ENCODE data around the gene ASPDH. TPM values are rescaled to one million over a fixed set of nuclear protein-coding genes. Genes with fewer than 3 reads are reported as not detected.
A peak's percentile ranks its signal among the peaks of the same experiment; 100 is the strongest.

Gene ASPDH
- total and polyA plus RNA-seq, 4 experiments from 2014 or later: not detected

DNA sequence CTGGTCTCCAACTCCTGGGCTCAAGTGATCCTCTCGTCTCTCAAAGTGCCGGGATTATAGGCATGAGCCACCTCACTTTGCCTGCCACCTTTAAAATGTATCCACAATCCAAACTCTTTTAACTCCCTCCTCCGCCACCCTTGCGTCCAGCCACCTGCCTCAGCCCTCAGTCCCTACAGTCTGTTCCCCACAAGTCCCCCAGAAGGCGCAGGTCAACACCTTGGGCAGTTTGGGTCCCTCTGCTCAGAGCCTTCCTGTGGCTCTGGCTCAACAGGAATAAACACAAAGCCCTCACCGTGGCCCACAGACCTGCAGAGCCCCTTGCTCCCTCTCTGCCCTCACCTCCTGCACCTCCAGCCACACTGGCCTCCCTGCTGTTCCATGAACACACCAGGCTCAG, 44.9 kb downstream of the ASPDH start:
- no peaks in the 10 kb centered on the region for H3K4me1 ChIP-seq (ENCODE audit: insufficient read depth, low read length)
- H3K27ac Mint-ChIP-seq: peak overlapping the region in 2 of 7 donors; percentile 28 to 33
- CTCF ChIA-PET (ENCODE audit: partially characterized antibody): no interaction called here
- H3K4me1 Mint-ChIP-seq: no peaks in the 10 kb centered on the region
- POLR2A ChIA-PET (ENCODE audit: partially characterized antibody): no interaction called here
- H3K27me3 ChIP-seq (ENCODE audit: insufficient read depth, low read length): no peaks in the 10 kb centered on the region
- peaks cover 2 to 4% of the 10 kb centered on the region in 2 donors for H3K27me3 Mint-ChIP-seq
- no peaks in the 10 kb centered on the region for H3K36me3 ChIP-seq (ENCODE audit: insufficient read depth, low read length)
- DNase-seq: no peak
- no peak overlapping the region for H3K4me3 ChIP-seq (ENCODE audit: low read length in 2 of 2)
- H3K36me3 Mint-ChIP-seq: no peaks in the 10 kb centered on the region
- no peaks in the 10 kb centered on the region for H3K9me3 Mint-ChIP-seq
- intact Hi-C loops (cut with micrococcal nuclease): no loop called here
- no peak overlapping the region for H3K4me3 Mint-ChIP-seq
- H3K27ac ChIP-seq (ENCODE audit: low read depth, low read length): no peak overlapping the region
- no peaks in the 10 kb centered on the region for H3K9me3 ChIP-seq (ENCODE audit: control insufficient read depth in 1 of 2, low read length in 2 of 2)

DNA sequence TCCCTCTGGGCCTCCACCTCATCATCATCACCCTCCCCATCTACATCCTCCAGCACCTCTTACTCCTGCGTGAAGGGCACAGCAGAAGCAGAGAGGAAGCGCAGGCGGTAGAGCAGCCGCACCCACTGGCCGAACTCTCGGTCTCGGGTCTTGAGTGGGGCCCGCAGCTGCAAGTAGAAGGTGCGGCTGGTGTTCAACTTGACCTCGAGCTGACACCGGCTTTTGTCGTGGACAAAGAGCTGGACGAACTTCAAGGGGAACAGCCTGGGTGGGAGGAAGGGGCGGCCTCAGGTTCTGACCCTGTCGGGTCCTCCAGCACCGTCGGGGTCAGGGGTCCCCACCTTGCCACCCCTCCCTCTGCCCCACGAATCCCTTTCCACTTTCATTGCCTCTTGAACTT, 46.1 kb downstream of the ASPDH start:
- H3K4me3 Mint-ChIP-seq: no peak overlapping the region
- H3K27me3 Mint-ChIP-seq: peaks cover 4 to 5% of the 10 kb centered on the region in 2 donors
- Histone ChIP-seq H3K27ac (ENCODE audit: low read depth, low read length) (no peak overlapping the region), H3K4me3 (ENCODE audit: low read length in 2 of 2) (no peak overlapping the region), H3K9me3 (ENCODE audit: control insufficient read depth in 1 of 2, low read length in 2 of 2) (no peaks in the 10 kb centered on the region), H3K36me3 (ENCODE audit: insufficient read depth, low read length) (no peaks in the 10 kb centered on the region), H3K27me3 (ENCODE audit: insufficient read depth, low read length) (no peaks in the 10 kb centered on the region), H3K4me1 (ENCODE audit: insufficient read depth, low read length) (no peaks in the 10 kb centered on the region)
- ChIA-PET CTCF (ENCODE audit: partially characterized antibody) (no interaction called here), POLR2A (ENCODE audit: partially characterized antibody) (no interaction called here)
- intact Hi-C loops (cut with micrococcal nuclease): no loop called here
- no peaks in the 10 kb centered on the region for H3K36me3 Mint-ChIP-seq
- no peaks in the 10 kb centered on the region for H3K4me1 Mint-ChIP-seq
- no peak overlapping the region for H3K27ac Mint-ChIP-seq
- no peak for DNase-seq
- no peaks in the 10 kb centered on the region for H3K9me3 Mint-ChIP-seq

GRCh38 chr19:50466706-50467039, 47.0 kb downstream of the ASPDH start:
- CTCF ChIA-PET (ENCODE audit: partially characterized antibody): no interaction called here
- H3K4me3 ChIP-seq (ENCODE audit: low read length in 2 of 2): no peak overlapping the region
- peaks cover 4 to 5% of the 10 kb centered on the region in 2 donors for H3K27me3 Mint-ChIP-seq
- no peak overlapping the region for H3K27ac ChIP-seq (ENCODE audit: low read depth, low read length)
- H3K9me3 ChIP-seq (ENCODE audit: control insufficient read depth in 1 of 2, low read length in 2 of 2): no peaks in the 10 kb centered on the region
- no peak for DNase-seq
- H3K4me1 ChIP-seq (ENCODE audit: insufficient read depth, low read length): no peaks in the 10 kb centered on the region
- no peaks in the 10 kb centered on the region for H3K36me3 ChIP-seq (ENCODE audit: insufficient read depth, low read length)
- H3K4me3 Mint-ChIP-seq: no peak overlapping the region
- no peaks in the 10 kb centered on the region for H3K27me3 ChIP-seq (ENCODE audit: insufficient read depth, low read length)
- no peak overlapping the region for H3K27ac Mint-ChIP-seq
- H3K4me1 Mint-ChIP-seq: no peaks in the 10 kb centered on the region
- intact Hi-C loops (cut with micrococcal nuclease): no loop called here
- H3K36me3 Mint-ChIP-seq: no peaks in the 10 kb centered on the region
- POLR2A ChIA-PET (ENCODE audit: partially characterized antibody): interaction anchor here (1.1 kb wide), 1 partner anchor 109 kb away, joined by 4 read pairs; no protein-coding TSS in a partner anchor
- H3K9me3 Mint-ChIP-seq: no peaks in the 10 kb centered on the region

DNA sequence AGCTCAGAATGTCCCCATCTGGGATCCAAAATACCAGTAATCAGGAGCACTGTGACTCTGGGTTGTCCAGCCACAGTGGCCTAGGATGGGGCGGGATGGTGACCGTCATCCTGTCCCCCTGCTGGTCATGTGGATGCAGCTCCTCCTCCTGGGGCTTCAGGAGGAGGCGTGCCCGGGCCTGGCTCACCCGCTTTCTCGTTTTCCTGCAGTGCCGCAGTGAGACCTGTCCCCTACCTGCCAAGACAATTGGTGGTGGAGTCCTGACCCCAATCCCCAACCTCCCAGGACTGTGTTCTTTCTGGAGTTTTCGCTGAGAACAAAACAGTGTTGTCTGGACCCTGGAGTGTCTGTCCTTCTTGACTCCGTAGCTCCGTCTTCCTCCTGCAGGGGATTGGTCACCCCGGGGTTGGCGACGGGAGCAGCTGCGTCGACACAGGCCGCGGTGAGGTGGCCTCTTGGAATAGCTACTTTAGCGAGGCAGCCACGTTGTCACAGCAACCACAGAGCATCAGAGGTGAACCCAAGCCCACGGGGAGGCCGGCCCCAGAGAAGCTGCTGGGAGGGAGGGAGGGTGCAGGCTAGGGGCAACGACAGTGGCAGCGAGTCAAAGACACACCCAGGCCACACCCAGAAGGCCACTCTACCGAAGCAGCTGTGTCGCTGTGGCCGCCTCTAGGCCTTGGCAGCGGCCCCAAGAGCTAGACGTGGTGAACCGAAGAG, 47.6 kb downstream of the ASPDH start:
- no peak overlapping the region for H3K27ac Mint-ChIP-seq
- Histone ChIP-seq H3K27ac (ENCODE audit: low read depth, low read length) (no peak overlapping the region), H3K4me3 (ENCODE audit: low read length in 2 of 2) (no peak overlapping the region), H3K36me3 (ENCODE audit: insufficient read depth, low read length) (no peaks in the 10 kb centered on the region), H3K4me1 (ENCODE audit: insufficient read depth, low read length) (no peaks in the 10 kb centered on the region), H3K27me3 (ENCODE audit: insufficient read depth, low read length) (peaks cover 2% of the 10 kb centered on the region), H3K9me3 (ENCODE audit: control insufficient read depth in 1 of 2, low read length in 2 of 2) (no peaks in the 10 kb centered on the region)
- no peak overlapping the region for H3K4me3 Mint-ChIP-seq
- no peaks in the 10 kb centered on the region for H3K9me3 Mint-ChIP-seq
- no peaks in the 10 kb centered on the region for H3K36me3 Mint-ChIP-seq
- ChIA-PET POLR2A (ENCODE audit: partially characterized antibody) (interaction anchor here (1.1 kb wide), 1 partner anchor 109 kb away, joined by 4 read pairs; no protein-coding TSS in a partner anchor), CTCF (ENCODE audit: partially characterized antibody) (interaction anchor here (0.9 to 1.3 kb wide), 2 partner anchors 98 to 109 kb away, joined by 3 read pairs; no protein-coding TSS in a partner anchor)
- DNase-seq: no peak
- peaks cover 6 to 8% of the 10 kb centered on the region in 2 donors for H3K27me3 Mint-ChIP-seq
- intact Hi-C loops (cut with micrococcal nuclease): no loop called here
- peaks cover 3 to 4% (median 3%) of the 10 kb centered on the region in 4 donors for H3K4me1 Mint-ChIP-seq

DNA sequence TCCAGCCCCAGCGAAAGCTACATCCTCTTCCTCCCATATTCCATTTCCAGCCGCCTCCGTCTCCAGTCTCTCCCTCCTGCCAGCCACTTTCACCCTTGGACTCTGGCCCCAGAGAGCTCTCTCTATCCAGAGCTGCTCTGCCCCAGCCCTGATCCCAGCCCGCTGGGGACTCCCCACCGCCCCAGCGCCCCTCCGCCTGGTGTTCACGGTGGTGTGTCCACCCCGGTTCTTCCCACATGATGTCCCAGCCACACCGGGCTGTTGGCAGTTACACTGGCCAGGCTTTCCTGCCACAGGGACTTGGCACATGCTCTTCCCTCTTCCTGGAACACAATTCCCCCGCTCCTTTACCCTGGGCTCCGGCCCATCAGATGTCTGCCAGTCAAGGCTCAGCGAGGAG, 48.7 kb downstream of the ASPDH start:
- Histone ChIP-seq H3K9me3 (ENCODE audit: control insufficient read depth in 1 of 2, low read length in 2 of 2) (no peaks in the 10 kb centered on the region), H3K27ac (ENCODE audit: low read depth, low read length) (no peak overlapping the region), H3K36me3 (ENCODE audit: insufficient read depth, low read length) (no peaks in the 10 kb centered on the region), H3K4me3 (ENCODE audit: low read length in 2 of 2) (no peak overlapping the region), H3K4me1 (ENCODE audit: insufficient read depth, low read length) (no peaks in the 10 kb centered on the region), H3K27me3 (ENCODE audit: insufficient read depth, low read length) (peaks cover 2% of the 10 kb centered on the region)
- ChIA-PET POLR2A (ENCODE audit: partially characterized antibody) (no interaction called here), CTCF (ENCODE audit: partially characterized antibody) (interaction anchor here (1.3 kb wide), 1 partner anchor 108 kb away, joined by 3 read pairs; no protein-coding TSS in a partner anchor)
- Mint-ChIP-seq H3K4me1 (peaks cover 3 to 6% (median 4%) of the 10 kb centered on the region in 4 donors), H3K36me3 (no peaks in the 10 kb centered on the region), H3K4me3 (no peak overlapping the region), H3K27me3 (peaks cover 6 to 11% of the 10 kb centered on the region in 2 donors), H3K27ac (no peak overlapping the region), H3K9me3 (no peaks in the 10 kb centered on the region)
- intact Hi-C loops (cut with micrococcal nuclease): no loop called here
- no peak for DNase-seq

- POLR2A ChIA-PET (ENCODE audit: partially characterized antibody): no interaction called here
- H3K4me3 Mint-ChIP-seq: no peak overlapping the region
- peaks cover 2% of the 10 kb centered on the region for H3K27me3 ChIP-seq (ENCODE audit: insufficient read depth, low read length)
- no peaks in the 10 kb centered on the region for H3K4me1 ChIP-seq (ENCODE audit: insufficient read depth, low read length)
- H3K9me3 ChIP-seq (ENCODE audit: control insufficient read depth in 1 of 2, low read length in 2 of 2): no peaks in the 10 kb centered on the region
- no peak overlapping the region for H3K4me3 ChIP-seq (ENCODE audit: low read length in 2 of 2)
- peaks cover 3 to 6% (median 4%) of the 10 kb centered on the region in 4 donors for H3K4me1 Mint-ChIP-seq
- intact Hi-C loops (cut with micrococcal nuclease): no loop called here
- H3K27me3 Mint-ChIP-seq: peaks cover 6 to 10% of the 10 kb centered on the region in 2 donors
- H3K27ac Mint-ChIP-seq: no peak overlapping the region
- CTCF ChIA-PET (ENCODE audit: partially characterized antibody): interaction anchor here (0.8 kb wide), 1 partner anchor 107 kb away, joined by 4 read pairs; no protein-coding TSS in a partner anchor
- no peak for DNase-seq
- H3K9me3 Mint-ChIP-seq: no peaks in the 10 kb centered on the region
- no peak overlapping the region for H3K27ac ChIP-seq (ENCODE audit: low read depth, low read length)
- no peaks in the 10 kb centered on the region for H3K36me3 Mint-ChIP-seq
- no peaks in the 10 kb centered on the region for H3K36me3 ChIP-seq (ENCODE audit: insufficient read depth, low read length)
Observed at GRCh38 chr19:50464348-50464747, 49.4 kb downstream of the ASPDH start.

GRCh38 chr19:50462970-50463369, 50.7 kb downstream of the ASPDH start:
- no peaks in the 10 kb centered on the region for H3K36me3 Mint-ChIP-seq
- no peak overlapping the region for H3K27ac ChIP-seq (ENCODE audit: low read depth, low read length)
- DNase-seq: no peak
- H3K4me3 ChIP-seq (ENCODE audit: low read length in 2 of 2): no peak overlapping the region
- intact Hi-C loops (cut with micrococcal nuclease): no loop called here
- no peaks in the 10 kb centered on the region for H3K9me3 ChIP-seq (ENCODE audit: control insufficient read depth in 1 of 2, low read length in 2 of 2)
- no peak overlapping the region for H3K27ac Mint-ChIP-seq
- CTCF ChIA-PET (ENCODE audit: partially characterized antibody): interaction anchor here (0.9 to 1.8 kb wide), 4 partner anchors 11 to 105 kb away, joined by 3 to 11 read pairs (median 3); no protein-coding TSS in a partner anchor
- no peaks in the 10 kb centered on the region for H3K36me3 ChIP-seq (ENCODE audit: insufficient read depth, low read length)
- H3K27me3 ChIP-seq (ENCODE audit: insufficient read depth, low read length): peaks cover 2% of the 10 kb centered on the region
- no peaks in the 10 kb centered on the region for H3K9me3 Mint-ChIP-seq
- H3K4me1 Mint-ChIP-seq: peaks cover 3 to 6% (median 4%) of the 10 kb centered on the region in 4 donors
- no peak overlapping the region for H3K4me3 Mint-ChIP-seq
- H3K4me1 ChIP-seq (ENCODE audit: insufficient read depth, low read length): no peaks in the 10 kb centered on the region
- POLR2A ChIA-PET (ENCODE audit: partially characterized antibody): interaction anchor here (1.1 kb wide), 1 partner anchor 13 kb away, joined by 3 read pairs; the partner anchor contains the start of genes EMC10 and GARIN5A
- H3K27me3 Mint-ChIP-seq: peaks cover 6 to 10% of the 10 kb centered on the region in 2 donors
